ENCODE data around the gene FSIP1. TPM values are rescaled to one million over a fixed set of nuclear protein-coding genes. Genes with fewer than 3 reads are reported as not detected.

The FSIP1 gene
- total RNA-seq, 1 experiment from 2014 or later, result 0.87 TPM

DNA sequence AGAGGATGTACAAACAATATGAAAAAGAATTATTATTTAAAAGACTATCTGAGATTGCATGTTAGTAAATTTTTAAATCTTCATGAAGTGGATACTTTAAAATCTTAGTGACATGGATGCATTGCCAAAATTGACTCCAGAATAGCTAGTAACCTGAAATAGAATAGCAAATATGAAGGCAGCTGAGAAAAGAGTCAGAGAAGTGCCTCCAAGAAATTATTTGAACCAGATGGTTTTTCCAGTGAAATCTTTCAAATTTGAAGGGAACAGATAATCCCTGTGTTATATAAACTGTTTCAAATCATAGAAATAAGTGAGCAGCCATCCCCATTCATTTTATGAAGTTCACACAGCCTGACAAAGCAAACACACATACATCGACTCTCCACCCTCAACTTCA, 29.6 kb downstream of the FSIP1 start:
- Histone ChIP-seq H3K9me3 (replicated peaks) (no peaks in the 10 kb centered on the region), H3K4me1 (no peaks in the 10 kb centered on the region), H3K4me3 (no peak overlapping the region), H3K36me3 (no peaks in the 10 kb centered on the region), H3K27ac (no peak overlapping the region), H3K27me3 (no peaks in the 10 kb centered on the region)
- no peak for DNase-seq

DNA sequence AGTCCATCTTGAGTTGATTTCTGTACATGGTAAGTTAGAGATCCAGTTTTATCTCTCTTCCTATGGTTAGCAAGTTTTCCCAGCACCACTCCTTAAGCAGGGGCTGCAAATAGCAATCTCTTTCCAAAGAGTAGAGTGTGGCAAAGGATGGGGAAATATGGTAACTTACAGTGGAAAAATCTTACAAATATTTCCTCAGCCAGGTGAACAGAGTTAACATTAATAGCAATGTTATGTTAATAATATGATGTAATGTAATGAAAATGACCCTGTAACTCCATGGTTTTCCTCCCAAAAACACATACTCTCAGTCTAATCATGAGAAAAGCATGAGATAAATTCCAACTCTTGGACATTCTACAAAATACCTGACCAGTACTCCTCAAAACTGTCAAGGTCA, 30.4 kb downstream of the FSIP1 start:
- Histone ChIP-seq H3K4me3 (no peak overlapping the region), H3K4me1 (no peaks in the 10 kb centered on the region), H3K9me3 (replicated peaks) (no peaks in the 10 kb centered on the region), H3K27ac (no peak overlapping the region), H3K27me3 (no peaks in the 10 kb centered on the region), H3K36me3 (no peaks in the 10 kb centered on the region)
- DNase-seq, result no peak

DNA sequence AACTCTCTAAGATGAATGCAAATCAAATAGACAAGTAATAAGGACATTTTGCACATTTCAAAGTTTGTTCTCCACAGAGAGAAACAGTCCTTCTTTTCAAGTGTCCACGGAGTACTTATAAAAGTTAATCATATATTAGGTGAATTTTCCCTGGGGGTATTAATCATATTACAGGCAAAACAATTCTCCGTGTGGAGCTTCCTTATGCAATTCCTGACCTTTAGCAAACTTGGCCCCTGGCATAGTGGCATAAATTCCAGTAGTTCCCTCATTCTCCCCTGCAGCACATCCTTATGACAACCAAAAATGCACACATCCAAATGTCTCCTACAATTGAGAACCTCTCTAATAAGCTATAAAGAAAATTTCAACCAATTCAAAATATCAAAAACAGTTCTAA, 34.4 kb downstream of the FSIP1 start:
- Histone ChIP-seq H3K27me3 (no peaks in the 10 kb centered on the region), H3K9me3 (replicated peaks) (no peaks in the 10 kb centered on the region), H3K4me3 (no peak overlapping the region), H3K4me1 (no peaks in the 10 kb centered on the region), H3K36me3 (no peaks in the 10 kb centered on the region), H3K27ac (no peak overlapping the region)
- DNase-seq, result no peak

DNA sequence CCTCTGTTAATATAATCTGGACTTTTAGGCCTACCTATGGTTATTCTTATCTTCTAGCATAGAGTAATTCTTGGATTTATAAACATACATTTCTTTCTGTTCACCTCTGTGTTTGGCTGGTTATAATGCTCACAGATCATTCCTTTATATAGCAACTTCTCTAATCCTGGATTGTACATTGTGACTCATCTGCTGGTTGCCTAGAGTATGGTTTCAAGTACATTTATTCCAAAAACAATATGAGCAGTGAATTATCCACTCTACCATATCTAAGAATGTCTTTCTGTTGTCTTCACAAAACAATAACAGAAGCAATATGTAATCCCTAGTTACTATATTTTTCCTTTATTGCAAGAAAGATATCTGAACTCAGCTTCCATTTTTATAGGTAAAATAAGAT, 35.3 kb downstream of the FSIP1 start:
- DNase-seq, result no peak
- Histone ChIP-seq H3K9me3 (replicated peaks) (no peaks in the 10 kb centered on the region), H3K4me3 (no peak overlapping the region), H3K27me3 (no peaks in the 10 kb centered on the region), H3K36me3 (no peaks in the 10 kb centered on the region), H3K4me1 (no peaks in the 10 kb centered on the region), H3K27ac (no peak overlapping the region)

DNA sequence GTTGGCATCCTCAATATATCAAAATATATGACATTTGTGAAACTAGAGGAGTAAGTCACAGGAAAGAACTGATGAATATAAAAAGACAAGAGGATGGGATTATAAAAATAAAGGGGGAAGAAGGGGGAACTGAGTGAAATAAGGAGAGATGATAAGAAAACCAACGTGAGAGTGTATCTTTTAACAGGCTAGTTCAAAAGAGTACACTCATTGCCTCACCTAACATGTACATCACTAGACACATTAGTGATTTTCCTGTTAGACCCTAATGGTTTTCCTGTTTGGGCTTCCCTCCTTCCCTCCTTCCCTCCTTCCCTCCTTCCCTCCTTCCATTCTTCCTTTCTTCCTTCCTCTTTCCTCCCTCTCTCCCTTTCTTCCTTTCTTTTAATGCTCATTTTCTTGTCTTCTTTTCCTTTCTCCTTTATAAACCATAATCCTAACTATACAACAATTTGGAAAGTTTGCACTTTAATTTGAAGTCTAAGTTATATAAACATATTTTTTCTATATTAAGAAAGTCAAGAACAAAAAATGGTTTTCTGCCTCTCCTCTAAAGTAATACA, 35.8 kb downstream of the FSIP1 start:
- H3K36me3 ChIP-seq, result no peaks in the 10 kb centered on the region
- no peaks in the 10 kb centered on the region for H3K27me3 ChIP-seq
- H3K4me1 ChIP-seq, result no peaks in the 10 kb centered on the region
- H3K9me3 ChIP-seq (replicated peaks), result no peaks in the 10 kb centered on the region
- no peak overlapping the region for H3K27ac ChIP-seq
- no peak overlapping the region for H3K4me3 ChIP-seq
- DNase-seq, result no peak

DNA sequence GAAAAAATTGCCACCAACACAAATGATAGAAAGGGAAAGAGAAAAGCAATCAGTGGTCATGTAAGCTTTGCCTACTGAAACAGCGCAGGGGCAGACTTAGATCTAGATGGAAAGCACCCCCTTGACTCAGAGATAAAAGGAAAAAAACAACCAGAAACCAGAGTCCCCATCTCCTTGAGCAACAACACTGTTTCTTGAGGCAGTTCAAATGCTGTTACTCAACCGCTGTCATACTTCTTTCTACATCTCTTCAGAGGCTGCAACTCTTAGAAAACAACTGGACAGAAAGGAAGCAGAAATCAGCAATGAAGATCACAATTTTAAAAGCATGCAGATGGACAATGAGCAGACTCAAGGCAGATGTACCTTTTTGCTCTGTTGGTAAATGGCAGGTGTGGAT, 36.5 kb downstream of the FSIP1 start:
- Histone ChIP-seq H3K4me3 (no peak overlapping the region), H3K27me3 (no peaks in the 10 kb centered on the region), H3K4me1 (no peaks in the 10 kb centered on the region), H3K36me3 (no peaks in the 10 kb centered on the region), H3K9me3 (replicated peaks) (no peaks in the 10 kb centered on the region), H3K27ac (no peak overlapping the region)
- DNase-seq, result no peak

DNA sequence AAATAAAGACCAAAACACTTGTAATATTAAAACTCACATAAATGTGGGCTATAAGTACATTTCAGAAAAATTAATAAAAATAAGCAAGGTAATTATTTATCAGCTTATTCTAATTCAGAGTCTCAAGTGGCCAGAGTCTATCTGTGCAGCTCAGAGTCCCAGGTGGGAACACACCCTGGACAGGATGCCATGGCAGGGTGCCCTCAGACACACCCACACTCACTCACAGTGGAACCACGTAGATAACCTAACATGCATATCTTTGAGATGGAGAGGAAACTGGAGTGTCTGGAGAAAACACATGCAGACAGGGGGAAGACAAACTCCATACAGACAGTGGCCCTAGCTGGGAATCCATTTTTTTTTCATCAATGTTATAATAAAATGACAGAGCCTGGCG, 37.2 kb downstream of the FSIP1 start:
- no peaks in the 10 kb centered on the region for H3K4me1 ChIP-seq
- no peaks in the 10 kb centered on the region for H3K9me3 ChIP-seq (replicated peaks)
- DNase-seq, result no peak
- no peak overlapping the region for H3K27ac ChIP-seq
- no peak overlapping the region for H3K4me3 ChIP-seq
- no peaks in the 10 kb centered on the region for H3K36me3 ChIP-seq
- no peaks in the 10 kb centered on the region for H3K27me3 ChIP-seq

DNA sequence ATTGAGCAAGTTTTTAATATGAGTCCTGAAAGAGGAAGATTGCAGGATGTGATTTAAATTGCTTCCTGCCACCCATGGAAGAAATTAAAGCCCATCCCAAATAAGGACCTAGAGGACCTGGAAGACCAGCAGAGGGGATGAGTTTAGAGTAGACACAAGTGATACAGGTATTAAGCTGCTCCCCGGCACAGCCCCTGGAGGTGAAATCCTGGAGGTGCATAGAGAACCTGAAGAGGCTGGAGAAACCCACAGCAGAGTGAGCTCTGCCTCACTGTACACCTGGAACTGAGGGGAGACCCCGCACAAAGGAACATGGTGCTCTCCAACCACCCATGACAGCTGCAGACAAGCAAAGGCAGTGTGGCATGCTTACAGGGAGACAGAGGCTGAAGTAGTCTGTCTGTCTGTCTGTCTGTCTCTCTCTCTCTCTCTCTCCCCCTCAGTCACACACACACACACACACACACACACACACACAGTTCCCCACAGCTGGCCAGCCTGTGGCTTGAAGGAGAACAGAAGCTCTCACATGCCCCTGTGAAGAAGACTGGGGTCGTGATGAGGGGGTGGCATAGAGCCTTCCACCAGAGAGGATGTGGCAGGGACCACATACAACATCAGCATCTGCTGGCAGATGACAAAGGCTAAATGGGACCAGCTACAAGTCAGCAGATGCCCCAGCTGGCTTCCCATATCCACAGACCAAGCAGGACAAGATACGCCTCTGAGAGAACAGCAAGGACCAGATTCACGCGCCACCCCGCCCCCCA, 38.1 kb downstream of the FSIP1 start:
- no peak for DNase-seq
- Histone ChIP-seq H3K4me3 (no peak overlapping the region), H3K27me3 (no peaks in the 10 kb centered on the region), H3K9me3 (replicated peaks) (no peaks in the 10 kb centered on the region), H3K4me1 (no peaks in the 10 kb centered on the region), H3K36me3 (no peaks in the 10 kb centered on the region), H3K27ac (no peak overlapping the region)

DNA sequence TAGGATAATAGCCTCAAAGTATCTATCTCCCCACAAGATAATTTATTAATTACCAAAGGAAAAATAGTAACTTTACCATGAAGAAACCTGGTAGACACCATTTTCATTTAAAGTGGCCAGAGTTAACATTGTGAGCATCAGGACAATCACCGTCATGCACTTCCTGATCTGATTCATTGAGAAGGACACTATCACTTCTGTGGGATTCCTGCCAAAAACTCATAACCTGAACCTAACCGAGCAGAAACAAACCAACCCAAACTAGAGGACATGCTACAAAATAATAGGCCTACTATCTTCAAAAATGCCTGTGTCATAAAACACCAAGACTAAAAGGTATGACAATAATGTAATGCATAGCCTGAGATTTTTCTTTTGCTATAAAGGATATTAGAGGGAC, 39.0 kb downstream of the FSIP1 start:
- Histone ChIP-seq H3K4me1 (no peaks in the 10 kb centered on the region), H3K9me3 (replicated peaks) (no peaks in the 10 kb centered on the region), H3K27me3 (no peaks in the 10 kb centered on the region), H3K27ac (no peak overlapping the region), H3K4me3 (no peak overlapping the region), H3K36me3 (no peaks in the 10 kb centered on the region)
- no peak for DNase-seq

DNA sequence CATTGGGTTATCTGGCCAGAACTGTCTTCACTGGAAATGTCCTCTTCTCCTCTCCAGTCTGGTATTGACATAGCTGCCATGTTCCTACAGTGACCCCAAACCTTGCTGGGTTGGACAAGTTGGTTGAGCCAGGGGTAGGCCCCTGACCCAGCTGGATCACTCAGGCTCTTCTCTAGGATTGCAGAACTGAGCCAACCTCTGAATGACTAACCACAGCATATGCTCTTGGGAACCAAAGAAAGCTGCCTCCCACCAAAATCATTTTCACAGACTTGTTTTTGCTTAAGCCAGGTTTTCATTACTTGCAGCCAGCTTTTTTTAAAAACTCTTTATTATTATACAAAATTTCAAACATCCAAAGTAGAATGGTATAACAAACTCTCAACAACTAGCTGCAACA, 41.4 kb downstream of the FSIP1 start:
- Histone ChIP-seq H3K27ac (no peak overlapping the region), H3K36me3 (no peaks in the 10 kb centered on the region), H3K4me3 (no peak overlapping the region), H3K27me3 (no peaks in the 10 kb centered on the region), H3K4me1 (peaks cover 11% of the 10 kb centered on the region), H3K9me3 (replicated peaks) (no peaks in the 10 kb centered on the region)
- DNase-seq, result no peak

DNA sequence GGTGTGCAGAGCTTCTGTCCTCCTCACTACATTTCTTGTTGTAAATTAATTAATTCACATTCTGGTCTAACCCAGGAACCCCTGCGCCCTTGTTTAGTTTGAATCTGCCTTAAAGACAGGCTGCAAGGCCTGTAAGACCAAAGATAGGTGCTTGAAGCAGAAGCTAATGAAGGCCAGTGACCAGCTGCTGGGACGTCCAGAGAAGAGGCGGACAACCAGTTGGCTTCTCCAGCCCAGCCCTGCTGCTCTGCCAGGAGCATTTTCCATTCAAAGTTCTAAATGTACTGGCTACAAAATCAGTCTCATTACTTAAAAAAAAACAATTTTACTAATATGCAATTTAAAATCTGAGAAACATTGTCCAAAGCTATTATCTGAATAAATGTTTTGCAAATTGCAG, 43.6 kb downstream of the FSIP1 start:
- Histone ChIP-seq H3K9me3 (replicated peaks) (no peaks in the 10 kb centered on the region), H3K4me1 (peaks cover 18% of the 10 kb centered on the region), H3K27ac (no peak overlapping the region), H3K27me3 (no peaks in the 10 kb centered on the region), H3K4me3 (no peak overlapping the region), H3K36me3 (no peaks in the 10 kb centered on the region)
- no peak for DNase-seq

DNA sequence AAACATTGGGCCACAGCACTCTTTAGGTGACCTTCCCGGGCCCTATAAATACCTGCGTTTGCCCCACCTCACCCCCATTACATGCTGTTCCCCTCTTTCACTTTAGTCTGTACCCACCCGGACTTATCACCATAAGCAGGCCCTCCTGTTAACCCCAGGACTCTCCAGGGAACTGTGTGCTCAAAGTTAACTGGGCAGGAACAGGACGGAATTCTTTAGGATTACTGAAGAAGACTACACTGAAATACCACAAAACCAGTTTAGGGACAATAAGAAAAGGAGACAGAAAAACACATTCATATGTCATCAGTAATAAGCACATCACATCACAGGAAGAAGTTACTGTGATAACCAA, 45.5 kb downstream of the FSIP1 start:
- Histone ChIP-seq H3K9me3 (replicated peaks) (no peaks in the 10 kb centered on the region), H3K4me3 (no peak overlapping the region), H3K27ac (no peak overlapping the region), H3K4me1 (peaks cover 18% of the 10 kb centered on the region), H3K27me3 (no peaks in the 10 kb centered on the region), H3K36me3 (no peaks in the 10 kb centered on the region)
- DNase-seq, result peak; percentile 31 to 58

DNA sequence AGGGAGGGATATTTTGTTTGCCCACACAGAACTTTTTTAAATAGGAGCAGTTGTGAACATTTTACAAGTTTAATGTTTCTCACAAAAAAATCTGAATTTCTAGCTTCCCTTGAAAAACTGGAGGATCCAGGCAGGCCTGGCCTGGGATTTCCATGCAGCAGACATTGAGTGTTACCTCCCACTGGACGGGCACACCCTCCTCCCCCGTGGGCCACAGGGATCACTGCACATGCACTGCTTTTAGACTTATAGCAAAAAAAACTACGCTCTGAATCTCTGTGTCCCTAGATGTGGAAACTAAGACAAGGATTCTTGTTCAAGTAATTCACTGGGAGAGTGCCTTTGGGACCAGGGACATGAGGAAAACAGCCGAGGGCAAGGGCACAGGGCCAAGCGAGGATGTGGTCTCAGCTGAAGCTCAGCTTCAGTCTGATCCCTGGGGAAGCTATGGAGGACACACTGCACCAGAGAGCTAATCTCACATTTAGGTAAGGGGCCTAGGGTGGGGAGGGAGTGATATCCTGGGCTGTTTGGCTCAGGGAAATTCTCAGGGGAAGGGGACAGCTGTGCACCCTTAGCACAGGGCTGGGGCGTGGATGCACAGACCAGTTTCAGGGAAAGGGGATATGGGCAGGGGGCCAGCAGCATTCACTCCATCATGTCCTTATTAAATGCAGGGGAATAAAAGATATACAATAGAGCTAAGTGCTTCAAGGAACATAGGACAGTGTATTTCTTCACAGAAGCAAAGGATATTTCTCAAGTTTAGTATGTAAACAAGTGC, 46.0 kb downstream of the FSIP1 start:
- peaks cover 18% of the 10 kb centered on the region for H3K4me1 ChIP-seq
- DNase-seq, result peak; percentile 82 to 92

DNA sequence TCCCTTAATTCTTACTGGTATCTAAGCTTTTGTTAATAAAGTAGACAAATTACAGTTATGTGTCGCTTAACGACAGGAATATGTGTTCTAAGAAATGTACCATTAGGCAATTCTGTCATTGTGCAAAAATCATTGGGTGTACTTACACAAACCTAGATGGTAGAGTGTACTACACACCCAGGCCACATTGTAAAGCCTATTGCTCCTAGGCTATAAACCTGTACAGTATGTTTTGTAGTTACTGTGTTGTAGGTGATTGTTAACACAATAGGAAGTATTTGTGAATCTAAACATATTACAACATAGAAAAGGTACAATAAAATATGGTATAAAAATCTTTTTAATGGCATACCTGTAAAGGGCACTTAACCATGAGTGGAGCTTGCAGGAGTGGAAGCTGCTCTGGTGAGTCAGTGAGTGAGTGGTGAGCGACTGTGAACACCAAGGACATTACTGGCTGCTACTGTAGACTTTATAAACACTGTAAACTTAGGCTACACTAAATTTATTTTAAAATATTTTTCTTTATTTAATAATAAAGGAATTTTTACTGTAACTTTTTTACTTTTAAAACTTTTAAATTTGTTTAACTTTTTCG, 47.4 kb downstream of the FSIP1 start:
- no peaks in the 10 kb centered on the region for H3K9me3 ChIP-seq (replicated peaks)
- no peak for DNase-seq
- H3K27ac ChIP-seq, result no peak overlapping the region
- no peaks in the 10 kb centered on the region for H3K27me3 ChIP-seq
- no peak overlapping the region for H3K4me3 ChIP-seq
- no peaks in the 10 kb centered on the region for H3K36me3 ChIP-seq
- peaks cover 18% of the 10 kb centered on the region for H3K4me1 ChIP-seq

More for the DNA sequence above, 46.0 kb downstream of the FSIP1 start:
- H3K27ac ChIP-seq, result peak overlapping the region; percentile 26
- H3K9me3 ChIP-seq (replicated peaks), result no peaks in the 10 kb centered on the region
- H3K4me3 ChIP-seq, result peak overlapping the region; percentile 4; the same call in 1 of the 2 replicates
- no peaks in the 10 kb centered on the region for H3K27me3 ChIP-seq
- H3K36me3 ChIP-seq, result no peaks in the 10 kb centered on the region

DNA sequence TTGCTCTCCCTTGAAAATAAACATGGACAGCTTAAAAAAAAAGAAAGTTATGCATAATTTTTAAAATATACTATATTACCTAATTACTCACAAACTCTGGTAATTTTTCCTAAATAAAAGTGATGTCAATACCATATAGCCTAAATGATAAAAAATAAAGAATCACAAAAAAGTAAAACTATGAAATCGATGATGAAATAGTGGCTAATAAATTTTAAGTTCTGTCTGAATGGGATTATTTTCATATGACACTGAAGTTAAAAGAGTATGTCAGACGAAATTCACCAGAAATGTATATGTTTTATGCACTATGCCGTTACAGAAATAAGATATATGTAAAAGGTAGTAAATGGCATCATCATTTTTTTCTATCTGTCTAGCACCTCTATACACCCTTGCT, 51.4 kb downstream of the FSIP1 start:
- 0 out of 2 replicates have a peak, but pooled peaks cover 2% of the 10 kb centered on the region for H3K9me3 ChIP-seq (replicated peaks)
- DNase-seq, result no peak
- H3K36me3 ChIP-seq, result no peaks in the 10 kb centered on the region
- H3K27ac ChIP-seq, result no peak overlapping the region
- no peaks in the 10 kb centered on the region for H3K27me3 ChIP-seq
- no peak overlapping the region for H3K4me3 ChIP-seq
- peaks cover 16% of the 10 kb centered on the region for H3K4me1 ChIP-seq
